Aorta (tissue), 5 donors: ENCODE measurements around the gene FASTKD3. TPM values are rescaled to one million over a fixed set of nuclear protein-coding genes. Genes with fewer than 3 reads are reported as not detected.
A peak's percentile ranks its signal among the peaks of the same experiment; 100 is the strongest.

Experiments used
- ATAC-seq: fragments of 200-7000 bp; cut with Tn5 transposase; one replicate; pipeline ENCODE4 v1.9.1; 2022; ENCODE audit warnings: moderate library complexity; ENCODE audit not compliant: low FRiP score
- DNase-seq, 2 donors: peaks; one replicate each; pipeline ENCODE4 v3.0.0-alpha.2; 2020
- H3K27ac ChIP-seq, 2 donors: one replicate each; pipeline ENCODE4 v1.5.1; 2013; ENCODE audit warnings: low read length in 2 of 2, mild to moderate bottlenecking in 2 of 2, moderate library complexity in 2 of 2, control low read depth in 1 of 2, inconsistent platforms in 1 of 2, low read depth in 1 of 2
- H3K27me3 ChIP-seq, 2 donors: one replicate each; pipeline ENCODE4 v1.6.1; 2013; ENCODE audit warnings: control low read depth in 1 of 2, low read length in 1 of 2, mild to moderate bottlenecking in 1 of 2, moderate library complexity in 1 of 2; ENCODE audit not compliant: insufficient read depth in 2 of 2, control insufficient read depth in 1 of 2
- H3K36me3 ChIP-seq, 2 donors: one replicate each; pipeline ENCODE4 v1.6.1; 2013; ENCODE audit warnings: control low read depth in 1 of 2, low read length in 1 of 2, mild to moderate bottlenecking in 1 of 2; ENCODE audit not compliant: insufficient read depth in 2 of 2, control insufficient read depth in 1 of 2
- H3K4me1 ChIP-seq, 2 donors: one replicate each; pipeline ENCODE4 v1.6.1; 2013; ENCODE audit warnings: low read length in 2 of 2, control low read depth in 1 of 2, mild to moderate bottlenecking in 1 of 2, moderate library complexity in 1 of 2; ENCODE audit not compliant: insufficient read depth in 2 of 2, control insufficient read depth in 1 of 2
- H3K4me3 ChIP-seq, 2 donors: one replicate each; pipeline ENCODE4 v1.5.1; 2013; ENCODE audit warnings: low read length in 2 of 2, control low read depth in 1 of 2, mild to moderate bottlenecking in 1 of 2
- H3K9me3 ChIP-seq: one replicate; pipeline ENCODE4 v1.6.1; 2013; ENCODE audit warnings: mild to moderate bottlenecking, low read length; ENCODE audit not compliant: control insufficient read depth
- WGBS, 2 donors: extraction: QIAGEN DNeasy Blood & Tissue Kit; methylation state at CpG; one replicate each; pipeline ENCODE4 v1.1.7; 2013; 5-methylcytosine and 5-hydroxymethylcytosine counted together
- intact Hi-C, 2 donors: fragments of 100-400 bp; cut with DNase I; formaldehyde crosslinking; loops; one replicate each; pipeline versions ENCODE4 v1.14.2 to v1.15.0; 2022
- polyA plus RNA-seq, 2 donors: library from polyadenylated mRNA; stranded (reverse); fragments of 200-250 nt; gene quantifications; one replicate each; pipeline ENCODE4 v1.2.3, GENCODE V29; 2013
- total RNA-seq, 2 donors: library from RNA; stranded (reverse); fragmentation: NEBNext Ultra II Directional; extraction: Animal tissue kit (Norgen Biotek cat#: 25700); gene quantifications; one replicate each; pipeline ENCODE4 v1.2.1, GENCODE V29; 2021
- donor health status: healthy with polysubstance abuse.
- donor health status: Bipolar disorder and iron deficiency.
- donor health status: DM: no; HTN: no; CAD: no.
- donor health status: DM: no; HTN: no; CAD: no.
- donor health status: DM: yes; HTN: yes; CAD: no.

Gene FASTKD3
- total and polyA plus RNA-seq, 4 donors = 6.1 to 17.9 (median 10.7) TPM

- intact Hi-C loops = no loop called here
- no peak overlapping the region for H3K4me3 ChIP-seq
- no peaks in the 10 kb centered on the region for H3K36me3 ChIP-seq
- no peaks in the 10 kb centered on the region for H3K9me3 ChIP-seq
- no peaks in the 10 kb centered on the region for H3K4me1 ChIP-seq
- no peak overlapping the region for H3K27ac ChIP-seq
- H3K27me3 ChIP-seq = no peaks in the 10 kb centered on the region
- ATAC-seq (peak; percentile 64), DNase-seq (no peak)
- 60% methylated on average over 6 of the region's 6 CpGs for WGBS, 2 donors
Measured at GRCh38 chr5:7827610-7828009, 41.2 kb downstream of the FASTKD3 start.

- Histone ChIP-seq H3K4me3 (no peak overlapping the region), H3K9me3 (no peaks in the 10 kb centered on the region), H3K27ac (no peak overlapping the region), H3K27me3 (no peaks in the 10 kb centered on the region), H3K4me1 (no peaks in the 10 kb centered on the region), H3K36me3 (no peaks in the 10 kb centered on the region)
- DNase-seq = no peak
- WGBS, 2 donors = 82 to 84% methylated on average over 11 of the region's 11 CpGs
- ATAC-seq = no peak
- intact Hi-C loops = no loop called here
Measured at GRCh38 chr5:7825630-7826029, 43.2 kb downstream of the FASTKD3 start.

- intact Hi-C loops = no loop called here
- WGBS, 2 donors = 94 to 95% methylated on average over 18 of the region's 18 CpGs
Measured at GRCh38 chr5:7824995-7825394, 43.8 kb downstream of the FASTKD3 start.

GRCh38 chr5:7823594-7823993 is 45.2 kb downstream of the FASTKD3 start:
- ATAC-seq = no peak
- no peak overlapping the region for H3K4me3 ChIP-seq
- H3K36me3 ChIP-seq = no peaks in the 10 kb centered on the region
- no peak overlapping the region for H3K27ac ChIP-seq
- WGBS, 2 donors = 56 to 66% methylated on average over 8 of the region's 8 CpGs
- H3K27me3 ChIP-seq = no peaks in the 10 kb centered on the region
- DNase-seq = no peak
- intact Hi-C loops = no loop called here
- no peaks in the 10 kb centered on the region for H3K4me1 ChIP-seq
- no peaks in the 10 kb centered on the region for H3K9me3 ChIP-seq

More at GRCh38 chr5:7824995-7825394, 43.8 kb downstream of the FASTKD3 start:
- Histone ChIP-seq H3K27ac (no peak overlapping the region), H3K9me3 (no peaks in the 10 kb centered on the region), H3K4me3 (no peak overlapping the region), H3K27me3 (no peaks in the 10 kb centered on the region), H3K36me3 (no peaks in the 10 kb centered on the region), H3K4me1 (no peaks in the 10 kb centered on the region)
- no peak for ATAC-seq
- DNase-seq = no peak

GRCh38 chr5:7822449-7822848 is 46.4 kb downstream of the FASTKD3 start:
- H3K27ac ChIP-seq = no peak overlapping the region
- no peak overlapping the region for H3K4me3 ChIP-seq
- 53 to 55% methylated on average over 3 of the region's 3 CpGs for WGBS, 2 donors
- no peaks in the 10 kb centered on the region for H3K27me3 ChIP-seq
- DNase-seq (no peak), ATAC-seq (no peak)
- H3K4me1 ChIP-seq = no peaks in the 10 kb centered on the region
- no peaks in the 10 kb centered on the region for H3K9me3 ChIP-seq
- intact Hi-C loops = no loop called here
- no peaks in the 10 kb centered on the region for H3K36me3 ChIP-seq

- H3K4me3 ChIP-seq = no peak overlapping the region
- WGBS, 2 donors = 33 to 34% methylated on average over 9 of the region's 9 CpGs
- no peaks in the 10 kb centered on the region for H3K36me3 ChIP-seq
- H3K27me3 ChIP-seq = no peaks in the 10 kb centered on the region
- no peak for ATAC-seq
- no peak overlapping the region for H3K27ac ChIP-seq
- H3K4me1 ChIP-seq = no peaks in the 10 kb centered on the region
- DNase-seq = no peak
- no peaks in the 10 kb centered on the region for H3K9me3 ChIP-seq
- intact Hi-C loops = loop anchor here in 1 of 2 donors (5.0 to 10.0 kb wide), 2 partner anchors 424 to 562 kb away; no protein-coding TSS in a partner anchor
Measured at GRCh38 chr5:7816535-7816901, 52.3 kb downstream of the FASTKD3 start.

- Histone ChIP-seq H3K27ac (no peak overlapping the region), H3K36me3 (no peaks in the 10 kb centered on the region), H3K4me3 (no peak overlapping the region), H3K9me3 (no peaks in the 10 kb centered on the region), H3K4me1 (no peaks in the 10 kb centered on the region), H3K27me3 (no peaks in the 10 kb centered on the region)
- peak; percentile 92 for ATAC-seq
- intact Hi-C loops = loop anchor here in 1 of 2 donors (5.0 to 10.0 kb wide), 2 partner anchors 424 to 561 kb away; no protein-coding TSS in a partner anchor
- WGBS, 2 donors = 18 to 19% methylated on average over 12 of the region's 12 CpGs
- DNase-seq = peak; percentile 90 to 95
Measured at GRCh38 chr5:7815892-7816534, 52.8 kb downstream of the FASTKD3 start.

- DNase-seq (no peak), ATAC-seq (no peak)
- H3K4me3 ChIP-seq = no peak overlapping the region
- H3K4me1 ChIP-seq = no peaks in the 10 kb centered on the region
- no peak overlapping the region for H3K27ac ChIP-seq
- H3K9me3 ChIP-seq = no peaks in the 10 kb centered on the region
- 90 to 91% methylated on average over 10 of the region's 10 CpGs for WGBS, 2 donors
- H3K27me3 ChIP-seq = no peaks in the 10 kb centered on the region
- intact Hi-C loops = loop anchor here in 1 of 2 donors (5.0 to 10.0 kb wide), 2 partner anchors 423 to 560 kb away; no protein-coding TSS in a partner anchor
- no peaks in the 10 kb centered on the region for H3K36me3 ChIP-seq
Measured at GRCh38 chr5:7814816-7815215, 54.0 kb downstream of the FASTKD3 start.

GRCh38 chr5:7813576-7813975 is 55.3 kb downstream of the FASTKD3 start:
- intact Hi-C loops = loop anchor here in 1 of 2 donors (10.0 kb wide), 1 partner anchor 559 kb away; no protein-coding TSS in a partner anchor
- DNase-seq = no peak
- no peak for ATAC-seq
- Histone ChIP-seq H3K4me1 (no peaks in the 10 kb centered on the region), H3K36me3 (no peaks in the 10 kb centered on the region), H3K4me3 (no peak overlapping the region), H3K27ac (no peak overlapping the region), H3K9me3 (no peaks in the 10 kb centered on the region), H3K27me3 (no peaks in the 10 kb centered on the region)
- 53 to 58% methylated on average over 3 of the region's 3 CpGs for WGBS, 2 donors
